Raji (cell line): Measurements from ENCODE around the gene ROBO1.

Experiments
- POLR2A ChIP-seq: IDR thresholded peaks from 2 replicates; pipeline ENCODE4 v1.6.1; 2011; ENCODE audit warnings: low read depth, low read length, control low read depth; ENCODE audit not compliant: insufficient read depth

ROBO1 gene

DNA sequence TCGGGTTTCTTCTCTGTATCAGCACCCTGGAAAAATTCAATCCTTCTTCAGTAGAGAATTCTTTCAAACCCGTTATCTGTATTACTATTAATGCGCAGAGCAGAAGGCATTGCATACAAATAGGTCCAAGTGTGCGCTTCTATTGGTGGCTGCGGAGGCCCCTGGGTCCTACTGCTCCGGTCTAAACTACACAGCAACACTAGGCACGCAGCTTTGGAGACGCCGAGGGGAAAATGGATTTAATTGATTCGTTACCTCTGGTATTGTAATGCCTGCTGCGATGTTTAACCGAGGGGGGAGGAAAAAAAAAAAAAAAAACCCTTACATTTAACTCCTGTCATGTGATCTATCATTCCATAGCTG is at the start of gene ROBO1:
TSS of gene ROBO1 (minus strand) at position 94 of the 363 bp plus-strand sequence.
- no peak for TF ChIP-seq POLR2A

DNA sequence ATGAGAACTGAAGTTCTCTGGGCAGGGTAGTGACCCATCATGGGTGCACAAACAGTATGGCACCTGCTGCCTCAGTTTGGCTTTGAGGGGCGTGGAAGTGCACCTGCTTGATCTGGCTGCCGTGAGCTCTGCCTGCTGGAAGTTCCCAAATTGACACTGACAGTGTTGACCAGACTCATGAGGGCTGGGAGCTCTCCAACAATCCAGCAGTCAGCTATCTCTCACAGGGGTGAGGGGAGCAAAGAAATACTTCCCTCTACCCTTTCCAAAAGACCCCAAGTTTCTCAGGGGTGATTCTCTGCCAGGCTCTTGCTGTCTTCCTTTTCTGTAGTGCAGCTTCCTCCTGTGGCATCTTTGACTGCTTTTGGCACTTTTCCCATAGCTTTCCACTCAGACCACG is 49.4 kb upstream of the ROBO1 start:
- no peak for TF ChIP-seq POLR2A

DNA sequence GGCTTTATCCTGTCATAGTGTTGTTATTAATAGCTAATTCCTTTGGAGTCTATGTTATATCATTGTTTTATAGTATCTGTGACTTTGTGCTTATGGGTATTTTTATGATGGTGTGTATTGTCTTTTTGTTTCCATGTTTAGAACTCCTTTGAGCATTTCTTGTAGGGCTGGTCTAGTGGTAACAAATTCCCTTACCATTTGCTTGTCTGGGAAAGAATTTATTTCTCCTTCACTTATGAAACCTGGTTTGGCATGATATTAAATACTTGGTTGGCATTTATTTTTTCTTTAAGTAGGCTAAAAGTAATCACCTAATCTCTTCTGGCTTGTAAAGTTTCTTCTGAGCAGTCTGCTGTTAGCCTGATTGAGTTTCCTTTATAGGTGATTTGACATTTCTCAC is 47.7 kb upstream of the ROBO1 start:
- no peak for TF ChIP-seq POLR2A

DNA sequence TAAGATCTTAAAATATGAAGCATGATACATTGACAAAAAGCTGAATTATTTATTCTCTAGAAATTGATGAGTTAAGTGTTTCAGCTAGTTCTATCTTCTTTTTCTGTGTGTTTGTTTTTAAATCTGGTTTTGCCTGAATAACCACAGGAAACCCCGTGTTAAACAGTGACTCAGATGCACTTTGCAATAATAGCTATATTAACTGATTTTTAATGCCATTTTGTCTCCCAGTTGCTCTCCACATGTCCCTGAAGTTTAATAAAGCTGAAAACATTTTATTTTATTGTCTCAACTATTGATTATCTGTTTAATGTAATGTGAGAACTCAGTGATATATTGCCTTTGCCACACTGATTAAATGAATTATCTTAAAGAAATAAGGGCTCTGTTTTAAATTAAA is 42.8 kb upstream of the ROBO1 start:
- no peak for TF ChIP-seq POLR2A

DNA sequence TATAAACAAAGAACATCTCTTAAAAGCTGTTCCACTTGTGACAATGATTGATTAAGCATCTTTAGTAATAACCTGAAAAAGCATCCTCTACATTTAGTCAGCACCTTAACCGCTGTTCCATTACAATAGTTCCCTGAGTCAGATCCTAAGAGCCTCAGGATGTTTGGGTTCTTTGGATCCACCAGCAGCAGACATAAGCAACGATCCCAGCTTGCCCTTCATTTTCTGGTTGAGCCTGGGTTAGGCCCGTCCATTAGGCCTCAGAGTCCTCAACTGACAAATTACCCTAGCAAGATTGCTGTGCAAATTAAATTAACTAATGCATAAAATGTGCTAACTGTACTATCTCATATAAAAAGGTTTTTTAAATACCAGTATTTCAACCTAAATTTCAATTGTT is 42.3 kb upstream of the ROBO1 start:
- TF ChIP-seq POLR2A = no peak

DNA sequence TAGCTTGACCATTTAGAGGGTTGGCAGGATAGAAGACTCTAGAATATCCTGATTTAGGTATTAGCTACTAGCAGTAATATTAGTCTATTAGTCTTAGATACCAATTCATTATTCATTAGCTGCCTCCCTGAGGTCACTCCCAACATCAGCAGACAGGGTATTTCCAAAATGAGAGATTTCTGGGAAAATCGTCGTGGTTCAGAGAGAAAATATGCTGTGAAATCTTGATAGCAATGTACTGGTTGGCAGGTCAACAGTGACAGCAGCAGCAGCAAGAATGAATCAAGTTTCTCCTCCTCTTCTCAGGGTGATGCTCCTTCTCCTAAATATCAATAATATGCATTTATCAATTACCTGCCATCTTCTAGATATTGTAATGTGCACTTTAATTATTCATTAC is 41.3 kb upstream of the ROBO1 start:
- no peak for TF ChIP-seq POLR2A

DNA sequence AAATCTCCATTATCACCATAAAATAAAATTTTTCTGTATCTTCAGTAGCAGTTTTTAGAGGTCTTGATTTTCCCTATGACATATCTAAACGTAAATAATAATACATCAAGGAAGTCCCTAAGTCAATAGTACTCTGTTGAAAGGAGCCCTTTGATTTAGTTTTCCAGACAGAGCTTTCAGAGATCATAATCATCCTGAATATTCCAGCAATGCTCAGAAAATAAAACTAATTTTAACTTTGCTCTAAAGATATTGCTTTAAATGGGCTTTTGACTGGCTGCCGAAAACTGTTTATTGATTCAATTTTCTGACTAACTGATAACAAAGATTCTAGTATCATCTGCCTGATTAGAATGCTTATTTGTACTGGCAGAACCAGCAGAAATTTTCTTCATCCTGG is 40.7 kb upstream of the ROBO1 start:
- TF ChIP-seq POLR2A = no peak

DNA sequence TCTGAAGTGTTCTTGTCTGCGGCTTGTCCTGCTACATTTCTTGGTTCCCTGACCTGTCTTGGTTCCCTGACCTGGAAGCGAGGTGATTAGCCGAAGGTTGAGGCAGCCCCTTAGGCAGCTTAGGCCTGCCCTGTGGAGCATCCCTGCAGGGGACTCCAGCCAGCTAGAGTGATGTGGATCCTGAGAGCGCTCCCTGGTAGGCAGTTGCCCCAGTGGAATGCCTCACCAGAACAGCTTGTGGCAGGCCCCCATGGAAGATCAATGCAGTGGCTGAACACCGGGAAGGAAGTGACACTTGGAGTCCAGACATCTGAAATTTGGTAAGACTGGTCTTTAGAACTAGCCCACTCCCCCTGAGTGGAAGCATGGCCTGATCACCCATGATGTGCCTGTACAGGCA is 5.5 kb upstream of the ROBO1 start:
- TF ChIP-seq POLR2A = no peak

DNA sequence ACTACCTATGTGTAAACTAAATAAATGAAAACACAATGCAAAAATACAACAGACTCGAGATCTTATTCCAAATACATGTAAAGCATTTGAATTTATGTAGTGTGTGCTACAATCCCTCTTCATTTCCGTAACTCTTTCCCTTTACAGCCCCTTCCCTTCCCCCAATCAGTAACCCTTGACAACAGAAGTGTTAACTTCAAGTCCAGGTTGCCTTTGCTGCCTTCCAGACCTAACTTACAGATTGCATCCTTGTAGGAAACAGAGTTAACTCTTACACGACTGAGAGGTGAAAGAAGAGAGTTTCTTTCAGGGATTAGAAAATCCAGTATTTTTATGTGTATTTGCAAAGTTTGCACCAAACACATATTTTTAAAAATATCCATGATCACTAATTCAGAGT is 1.4 kb upstream of the ROBO1 start:
- no peak for TF ChIP-seq POLR2A

DNA sequence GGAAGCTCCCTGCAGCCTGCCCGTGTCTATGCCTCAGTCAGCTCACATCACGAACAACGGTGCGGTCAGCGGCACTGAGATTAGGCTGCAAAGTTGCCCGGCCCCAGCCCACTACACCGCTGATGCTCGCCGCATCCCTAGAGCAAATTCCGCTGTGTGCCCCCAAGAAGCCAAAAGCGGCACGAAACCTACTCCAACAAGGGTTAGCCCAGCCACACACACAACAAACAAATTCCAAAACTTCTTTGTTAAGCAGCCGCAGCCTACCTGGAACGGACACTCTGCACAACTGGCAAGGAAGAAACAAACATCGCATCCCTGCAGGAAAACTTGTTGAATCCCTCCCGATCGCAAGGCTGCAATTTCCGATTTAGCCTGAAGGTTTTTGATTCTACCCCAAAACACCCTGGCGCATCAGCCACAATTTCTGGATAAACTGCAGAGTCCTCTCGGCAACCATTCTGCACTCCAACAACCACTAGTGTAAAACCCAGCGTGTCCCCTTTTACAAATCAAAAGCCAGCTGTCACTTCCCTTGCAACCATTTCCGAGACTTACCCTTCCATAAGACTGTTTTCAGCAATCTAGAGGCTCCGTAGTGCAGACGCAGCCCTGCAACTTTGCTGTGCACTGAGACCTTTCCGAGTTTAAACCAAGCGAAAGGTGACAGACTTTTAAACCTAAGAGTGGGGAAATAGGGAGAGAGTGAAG is 449 bp downstream of the ROBO1 start:
- no peak for TF ChIP-seq POLR2A

DNA sequence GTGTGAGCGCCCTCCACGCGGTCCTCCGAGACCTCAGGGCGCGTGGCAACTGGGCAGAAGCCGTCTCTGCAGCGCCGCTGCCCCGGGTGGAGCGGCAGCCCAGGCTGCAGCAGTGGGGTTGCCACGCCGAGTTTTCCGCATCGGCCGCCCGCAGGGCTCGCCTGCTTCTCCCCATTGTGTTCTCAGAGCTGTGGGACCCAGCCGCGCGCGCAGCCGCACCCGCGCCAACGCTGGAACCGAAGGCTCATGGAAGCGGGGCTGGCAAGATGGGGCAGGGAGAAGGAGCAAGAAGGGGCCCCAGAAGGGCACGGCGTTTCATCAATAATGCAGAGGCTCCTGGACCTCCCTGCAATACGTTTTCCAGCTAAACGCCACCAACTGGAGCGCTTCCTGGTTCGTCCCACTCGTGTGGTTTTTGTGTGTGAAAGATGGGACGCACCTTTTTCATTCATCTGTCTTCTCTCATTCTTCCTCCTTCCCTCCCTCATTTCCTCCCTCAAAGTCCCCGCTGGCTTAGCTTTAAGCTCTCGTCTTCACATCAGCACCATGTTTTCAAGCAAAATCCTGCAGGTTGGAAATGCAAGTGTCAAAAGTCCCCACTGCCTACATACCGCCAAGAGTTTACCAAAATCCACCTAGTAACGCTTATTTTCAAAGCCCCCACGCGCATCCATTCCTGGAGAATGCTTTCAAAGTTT is 1.2 kb downstream of the ROBO1 start:
- TF ChIP-seq POLR2A = no peak

DNA sequence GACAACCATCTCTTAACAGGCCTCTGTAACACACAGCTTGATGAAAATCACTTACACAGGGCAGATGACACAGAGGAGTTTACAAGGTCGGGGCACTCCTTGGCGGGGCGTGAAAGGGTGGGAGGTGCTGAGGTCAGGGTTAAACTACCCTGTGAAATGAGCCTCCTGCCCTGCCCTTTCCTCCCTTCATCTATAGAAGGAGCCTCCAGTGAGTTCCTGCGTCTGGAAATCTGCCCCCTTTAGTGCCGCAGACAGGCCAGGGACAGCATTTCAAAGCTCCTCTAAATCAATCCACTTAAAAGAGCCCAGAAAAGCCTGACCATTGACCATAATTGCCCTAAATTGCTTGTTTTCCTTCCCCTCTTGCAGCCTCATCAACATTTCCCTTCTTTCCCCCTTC is 1.9 kb downstream of the ROBO1 start:
- no peak for TF ChIP-seq POLR2A

DNA sequence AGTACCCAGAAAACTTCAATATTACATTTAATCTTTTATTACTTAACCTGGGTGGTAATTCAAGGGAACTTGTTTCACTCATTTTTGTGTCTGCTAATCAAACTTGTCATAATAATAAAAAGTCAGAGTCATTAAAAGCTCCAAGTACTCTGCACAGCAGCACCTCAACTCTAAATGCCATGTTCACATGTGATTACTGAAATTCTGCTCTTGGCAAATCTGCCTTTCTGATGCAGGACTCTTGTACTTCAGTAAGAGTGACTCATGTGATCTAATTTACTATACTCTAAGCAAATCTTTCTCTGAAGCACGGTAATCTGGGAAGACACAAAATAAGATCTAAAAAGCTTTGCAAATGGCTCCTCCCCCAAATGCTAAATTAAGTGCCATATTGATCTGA is 6.4 kb downstream of the ROBO1 start:
- no peak for TF ChIP-seq POLR2A

DNA sequence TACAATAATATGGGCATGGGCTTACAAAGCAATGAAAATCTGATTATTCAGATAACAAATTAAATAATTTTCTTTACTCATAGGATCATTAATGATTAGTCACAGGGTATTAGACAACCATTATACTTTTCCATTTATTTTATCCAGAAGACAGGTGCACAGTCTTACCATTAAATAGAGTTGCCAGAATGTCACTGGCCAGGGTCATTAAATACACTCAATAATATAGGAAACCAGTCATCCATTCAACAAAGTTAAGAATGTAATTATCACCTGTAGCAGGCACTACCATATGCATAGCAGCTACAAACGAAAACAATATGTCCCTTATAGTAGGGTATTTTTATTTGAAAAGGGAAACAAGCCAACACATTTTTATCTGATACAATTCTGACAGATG is 16.1 kb downstream of the ROBO1 start:
- TF ChIP-seq POLR2A = no peak

DNA sequence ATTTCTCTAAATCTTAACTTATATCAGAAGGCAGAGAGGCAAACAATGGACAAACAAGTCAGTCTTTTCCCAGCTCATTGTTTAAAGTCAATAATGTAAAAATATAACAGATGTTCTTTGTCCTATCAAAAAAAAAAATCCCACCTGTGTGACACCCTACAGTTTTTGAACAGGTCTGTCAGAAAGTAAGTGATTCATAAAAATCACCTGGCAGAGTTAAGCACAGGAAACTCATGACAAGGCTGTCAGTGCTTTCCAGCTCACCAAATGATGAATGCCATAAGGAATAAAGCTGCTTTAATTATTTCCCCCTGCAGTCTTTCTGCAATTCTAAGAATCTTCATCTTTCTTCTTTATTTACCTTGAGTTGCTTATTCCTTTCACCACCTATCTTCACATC is 30.3 kb downstream of the ROBO1 start:
- TF ChIP-seq POLR2A = no peak

DNA sequence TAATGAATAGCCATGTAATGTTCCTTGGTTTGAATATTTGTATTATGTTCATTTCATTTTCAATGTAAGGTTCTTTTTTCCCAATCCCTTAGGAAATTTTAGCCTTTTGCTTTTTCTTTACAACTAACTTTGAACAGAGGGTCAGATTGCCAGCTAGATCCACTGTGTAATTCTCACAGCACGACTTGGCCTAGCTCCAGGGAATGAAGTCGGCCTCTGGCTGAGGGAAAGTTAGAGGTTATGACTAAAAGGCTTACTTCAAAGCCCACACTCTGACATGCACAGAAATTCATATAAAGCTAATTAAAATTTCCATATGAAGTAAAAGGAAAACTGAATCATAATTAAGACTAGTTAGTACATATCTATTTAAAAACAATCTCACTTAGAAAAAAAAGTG is 38.7 kb downstream of the ROBO1 start:
- no peak for TF ChIP-seq POLR2A

DNA sequence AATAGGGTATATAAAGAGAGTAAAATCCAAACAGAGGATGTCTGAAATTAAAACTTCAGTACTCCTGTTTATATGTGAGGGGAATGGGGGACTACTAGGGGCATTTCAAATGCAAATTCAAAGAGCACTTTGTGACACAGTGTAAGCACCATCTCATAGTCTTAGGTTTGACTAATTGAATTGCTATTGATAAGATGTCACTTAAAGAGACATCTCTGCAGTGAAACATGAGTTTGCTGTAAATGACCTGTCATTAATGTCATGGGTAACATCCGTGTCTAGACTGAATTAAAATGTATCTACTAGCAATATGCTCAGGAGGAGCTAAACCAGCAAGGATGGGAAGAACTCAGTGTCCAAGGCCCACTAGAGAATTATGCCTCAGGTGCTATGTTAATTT is 41.0 kb downstream of the ROBO1 start:
- no peak for TF ChIP-seq POLR2A

DNA sequence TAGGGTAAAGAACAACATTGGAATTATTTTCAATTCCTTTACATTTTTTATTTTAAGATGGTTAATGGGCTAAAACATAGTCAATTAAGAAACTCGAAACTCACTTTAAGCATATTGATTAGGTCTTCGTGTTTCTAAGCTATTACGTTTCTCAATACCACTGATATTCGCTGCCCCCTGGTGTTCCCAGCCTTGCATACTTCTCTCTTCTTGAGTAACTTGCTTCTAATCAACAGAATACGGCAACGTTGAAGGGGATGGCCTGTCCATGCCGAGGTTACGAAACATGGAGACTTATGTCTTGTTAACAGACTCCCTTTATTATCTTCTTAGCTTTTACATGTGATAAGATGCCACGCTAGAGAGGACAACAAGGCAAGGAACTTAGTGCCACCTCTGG is 43.6 kb downstream of the ROBO1 start:
- no peak for TF ChIP-seq POLR2A

DNA sequence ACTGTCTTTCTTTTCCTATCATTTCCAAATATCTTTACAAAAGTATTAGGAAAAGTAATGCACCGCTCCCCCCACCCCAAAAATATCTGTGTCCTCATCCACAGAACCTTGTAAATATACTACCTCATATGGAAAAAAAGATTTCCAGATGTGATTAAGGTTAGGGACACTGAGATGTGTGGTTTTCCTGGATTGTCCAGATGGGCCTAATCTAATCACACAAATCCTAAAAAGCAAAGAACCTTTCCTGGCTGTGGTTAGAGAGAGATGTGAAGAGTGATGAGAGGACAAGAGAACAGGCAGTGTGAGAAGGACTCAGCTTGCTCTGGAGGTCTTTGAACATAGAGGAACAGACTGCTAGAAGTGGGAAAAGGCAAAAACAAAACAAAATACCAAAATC is 77.7 kb downstream of the ROBO1 start:
- TF ChIP-seq POLR2A = no peak
